Ishikawa (cell line): ENCODE measurements around the gene BRK1.
A peak's percentile ranks its signal among the peaks of the same experiment; 100 is the strongest.

Experiments used
- CEBPB ChIP-seq: IDR thresholded peaks from 2 replicates; pipeline ENCODE4 v1.6.1; 2012
- TF ChIP-seq, protein P1 (sequence below): IDR thresholded peaks from 2 replicates; pipeline ENCODE4 v1.6.1; 2012

Gene BRK1

DNA sequence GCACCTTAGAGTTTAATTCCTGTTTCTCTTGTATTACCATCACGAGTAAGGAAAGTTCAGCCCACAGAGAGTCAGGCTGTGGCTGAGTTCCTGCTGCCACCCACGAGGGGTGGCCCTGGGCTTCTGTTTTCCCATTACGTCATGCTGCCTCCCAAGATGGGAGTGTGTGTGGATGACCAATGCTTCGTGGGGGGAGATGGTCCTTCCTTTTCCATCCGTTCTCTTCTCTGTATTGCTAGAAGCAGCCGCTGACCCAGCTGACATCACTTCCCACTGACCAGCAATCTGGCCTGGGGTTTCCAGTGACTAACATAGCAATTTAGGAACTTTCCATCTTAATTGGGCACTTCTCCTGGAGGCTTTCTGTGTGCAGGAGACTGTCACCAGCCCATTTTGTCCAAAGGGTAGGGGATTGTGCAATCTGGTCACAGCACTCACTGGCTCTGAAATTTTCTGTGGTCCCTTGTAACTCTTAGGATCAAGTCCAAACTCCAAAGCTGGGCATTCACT, 58.5 kb downstream of the BRK1 start:
- TF ChIP-seq, protein P1, sequence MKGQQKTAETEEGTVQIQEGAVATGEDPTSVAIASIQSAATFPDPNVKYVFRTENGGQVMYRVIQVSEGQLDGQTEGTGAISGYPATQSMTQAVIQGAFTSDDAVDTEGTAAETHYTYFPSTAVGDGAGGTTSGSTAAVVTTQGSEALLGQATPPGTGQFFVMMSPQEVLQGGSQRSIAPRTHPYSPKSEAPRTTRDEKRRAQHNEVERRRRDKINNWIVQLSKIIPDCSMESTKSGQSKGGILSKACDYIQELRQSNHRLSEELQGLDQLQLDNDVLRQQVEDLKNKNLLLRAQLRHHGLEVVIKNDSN: no peak
- 0 out of 2 replicates have a peak, but pooled peaks have one; percentile 19 for TF ChIP-seq CEBPB
